PC-3 (cell line): ENCODE results near the gene FAM149A.

Experiments used
- EZH2 ChIP-seq: fragments of 300-600 bp; sonication (generic); IDR thresholded peaks from one replicate; pipeline ENCODE4 v1.6.1; 2017; ENCODE audit warnings: antibody characterized with exemption, mild to moderate bottlenecking, low read length; ENCODE audit not compliant: unreplicated experiment
- TF ChIP-seq, protein P1 (sequence below): fragments of 300-600 bp; sonication (generic); conservative IDR thresholded peaks from 2 replicates; pipeline ENCODE4 v1.5.1; 2017; ENCODE audit warnings: antibody characterized with exemption, low read depth, mild to moderate bottlenecking, low read length

- TF ChIP-seq, protein P1, sequence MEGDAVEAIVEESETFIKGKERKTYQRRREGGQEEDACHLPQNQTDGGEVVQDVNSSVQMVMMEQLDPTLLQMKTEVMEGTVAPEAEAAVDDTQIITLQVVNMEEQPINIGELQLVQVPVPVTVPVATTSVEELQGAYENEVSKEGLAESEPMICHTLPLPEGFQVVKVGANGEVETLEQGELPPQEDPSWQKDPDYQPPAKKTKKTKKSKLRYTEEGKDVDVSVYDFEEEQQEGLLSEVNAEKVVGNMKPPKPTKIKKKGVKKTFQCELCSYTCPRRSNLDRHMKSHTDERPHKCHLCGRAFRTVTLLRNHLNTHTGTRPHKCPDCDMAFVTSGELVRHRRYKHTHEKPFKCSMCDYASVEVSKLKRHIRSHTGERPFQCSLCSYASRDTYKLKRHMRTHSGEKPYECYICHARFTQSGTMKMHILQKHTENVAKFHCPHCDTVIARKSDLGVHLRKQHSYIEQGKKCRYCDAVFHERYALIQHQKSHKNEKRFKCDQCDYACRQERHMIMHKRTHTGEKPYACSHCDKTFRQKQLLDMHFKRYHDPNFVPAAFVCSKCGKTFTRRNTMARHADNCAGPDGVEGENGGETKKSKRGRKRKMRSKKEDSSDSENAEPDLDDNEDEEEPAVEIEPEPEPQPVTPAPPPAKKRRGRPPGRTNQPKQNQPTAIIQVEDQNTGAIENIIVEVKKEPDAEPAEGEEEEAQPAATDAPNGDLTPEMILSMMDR = peak; percentile 65
- no peak for TF ChIP-seq EZH2
Observed at GRCh38 chr4:186137196-186137794, 32.8 kb downstream of the FAM149A start.
